Stimulated activated effector memory CD8-positive, alpha-beta T cell treated with anti-CD3 and anti-CD28 coated beads, Interleukin-12 subunit alpha, Interleukin-12 subunit beta, amount 100 ng/mL, for 72 hours (primary cell): Measurements from ENCODE around the gene TIMP4.

Experiments
- ATAC-seq: fragments of 150-1000 bp; cut with Tn5 transposase; 2 replicates; pipeline ENCODE4 v1.10.0; 2021
- DNase-seq, 2 donors: peaks; one replicate each; pipeline ENCODE4 v3.0.0; 2021 to 2022; ENCODE audit warnings: low spot score in 2 of 2
- H3K27ac Mint-ChIP-seq: one replicate; pipeline ENCODE4 v1.8.0; 2022; ENCODE audit warnings: mild to moderate bottlenecking, mixed read lengths
- H3K36me3 Mint-ChIP-seq: one replicate; pipeline ENCODE4 v1.8.0; 2022; ENCODE audit warnings: mild to moderate bottlenecking, mixed read lengths
- H3K4me1 Mint-ChIP-seq: one replicate; pipeline ENCODE4 v1.8.0; 2022; ENCODE audit warnings: mixed read lengths
- H3K4me3 Mint-ChIP-seq: one replicate; pipeline ENCODE4 v1.8.0; 2022; ENCODE audit warnings: mild to moderate bottlenecking, mixed read lengths
- H3K9me3 Mint-ChIP-seq: one replicate; pipeline ENCODE4 v1.8.0; 2022; ENCODE audit warnings: mixed read lengths

The TIMP4 gene

DNA sequence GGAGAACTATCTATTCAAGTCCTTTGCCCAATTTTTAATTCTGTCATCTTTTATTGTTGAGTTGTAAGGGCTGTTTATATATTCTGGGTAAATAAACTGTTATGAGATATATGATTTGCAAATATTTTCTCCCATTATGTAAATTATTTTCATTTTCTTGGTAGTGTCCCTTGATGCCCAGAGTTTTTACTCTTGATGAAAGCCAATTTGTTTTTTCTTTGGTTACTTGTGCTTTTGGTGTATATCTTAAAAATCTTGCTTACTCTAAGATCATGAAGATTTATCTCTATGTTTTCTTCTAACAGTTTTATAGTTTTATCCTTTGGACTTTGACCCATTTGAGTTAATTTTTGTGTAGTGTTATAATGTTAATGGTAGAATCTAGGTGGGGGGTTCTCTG is 44.5 kb downstream of the TIMP4 start:
- Mint-ChIP-seq H3K4me3 (no peak overlapping the region), H3K4me1 (no peaks in the 10 kb centered on the region), H3K9me3 (no peaks in the 10 kb centered on the region), H3K36me3 (no peaks in the 10 kb centered on the region), H3K27ac (no peak overlapping the region)
- no peak for ATAC-seq
- DNase-seq, result no peak

GRCh38 chr3:12107071-12107713 is 51.5 kb downstream of the TIMP4 start:
- H3K36me3 Mint-ChIP-seq, result no peaks in the 10 kb centered on the region
- DNase-seq (no peak), ATAC-seq (no peak)
- H3K9me3 Mint-ChIP-seq, result no peaks in the 10 kb centered on the region
- no peak overlapping the region for H3K27ac Mint-ChIP-seq
- no peak overlapping the region for H3K4me3 Mint-ChIP-seq
- H3K4me1 Mint-ChIP-seq, result no peaks in the 10 kb centered on the region
